IPS DF 6.9 (cell line): ENCODE results near the gene TENM4.

Experiments
- DNase-seq: peaks from one replicate; pipeline ENCODE4 v3.0.0-alpha.2; 2013; ENCODE audit warnings: low read depth, low spot score
- H3K27ac ChIP-seq: one replicate; pipeline ENCODE4 v1.5.1; 2013; ENCODE audit warnings: low read length, control low read depth
- H3K27me3 ChIP-seq: 2 replicates; pipeline ENCODE4 v1.6.1; 2013; ENCODE audit warnings: mild to moderate bottlenecking, low read length; ENCODE audit not compliant: control insufficient read depth, insufficient read depth
- H3K36me3 ChIP-seq: 2 replicates; pipeline ENCODE4 v1.6.1; 2013; ENCODE audit warnings: low read length; ENCODE audit not compliant: control insufficient read depth, insufficient read depth
- H3K4me1 ChIP-seq: 2 replicates; pipeline ENCODE4 v1.6.1; 2013; ENCODE audit warnings: low read length; ENCODE audit not compliant: control insufficient read depth, insufficient read depth
- H3K4me3 ChIP-seq: 2 replicates; pipeline ENCODE4 v1.5.1; 2013; ENCODE audit warnings: mild to moderate bottlenecking, low read length
- H3K9me3 ChIP-seq: 2 replicates; pipeline ENCODE4 v1.6.1; 2013; ENCODE audit warnings: low read length, inconsistent platforms; ENCODE audit not compliant: control insufficient read depth, insufficient read depth
- WGBS: extraction: QIAGEN DNeasy Blood & Tissue Kit; methylation state at CpG from one replicate; pipeline ENCODE4 v1.1.7; 2013; ENCODE audit warnings: mixed read lengths, missing lambda C conversion rate; ENCODE audit not compliant: insufficient read length, insufficient coverage; 5-methylcytosine and 5-hydroxymethylcytosine counted together

Gene TENM4

GRCh38 chr11:78791254-78791653, 649.6 kb downstream of the TENM4 start:
- DNase-seq: no peak
- no CpG with 5 or more reads among the region's 1 CpG for WGBS
- Histone ChIP-seq H3K9me3 (no peaks in the 10 kb centered on the region), H3K27ac (no peak overlapping the region), H3K4me1 (no peaks in the 10 kb centered on the region), H3K27me3 (no peaks in the 10 kb centered on the region), H3K36me3 (no peaks in the 10 kb centered on the region), H3K4me3 (no peak overlapping the region)

GRCh38 chr11:78790784-78791183, 650.0 kb downstream of the TENM4 start:
- no peak for DNase-seq
- Histone ChIP-seq H3K36me3 (no peaks in the 10 kb centered on the region), H3K4me3 (no peak overlapping the region), H3K4me1 (no peaks in the 10 kb centered on the region), H3K9me3 (no peaks in the 10 kb centered on the region), H3K27ac (no peak overlapping the region), H3K27me3 (no peaks in the 10 kb centered on the region)

- Histone ChIP-seq H3K27me3 (no peaks in the 10 kb centered on the region), H3K27ac (no peak overlapping the region), H3K4me1 (peaks cover 3% of the 10 kb centered on the region; the same call in 1 of the 2 replicates), H3K9me3 (no peaks in the 10 kb centered on the region), H3K4me3 (no peak overlapping the region), H3K36me3 (no peaks in the 10 kb centered on the region)
- no CpG with 5 or more reads among the region's 1 CpG for WGBS
- no peak for DNase-seq
These were observed 651.5 kb downstream of the TENM4 start for GRCh38 chr11:78789375-78789774.

GRCh38 chr11:78788533-78788932, 652.3 kb downstream of the TENM4 start:
- H3K36me3 ChIP-seq: no peaks in the 10 kb centered on the region
- no peak overlapping the region for H3K4me3 ChIP-seq
- no peaks in the 10 kb centered on the region for H3K27me3 ChIP-seq
- WGBS: no CpG with 5 or more reads among the region's 1 CpG
- peaks cover 3% of the 10 kb centered on the region; the same call in 1 of the 2 replicates for H3K4me1 ChIP-seq
- no peak overlapping the region for H3K27ac ChIP-seq
- no peak for DNase-seq
- no peaks in the 10 kb centered on the region for H3K9me3 ChIP-seq

- H3K4me3 ChIP-seq: no peak overlapping the region
- no peak for DNase-seq
- H3K36me3 ChIP-seq: no peaks in the 10 kb centered on the region
- no CpG with 5 or more reads among the region's 3 CpGs for WGBS
- H3K4me1 ChIP-seq: peaks cover 3% of the 10 kb centered on the region; the same call in 1 of the 2 replicates
- H3K9me3 ChIP-seq: no peaks in the 10 kb centered on the region
- H3K27me3 ChIP-seq: no peaks in the 10 kb centered on the region
- H3K27ac ChIP-seq: no peak overlapping the region
These were observed 653.1 kb downstream of the TENM4 start for GRCh38 chr11:78787696-78788095.

- Histone ChIP-seq H3K4me3 (no peak overlapping the region), H3K36me3 (no peaks in the 10 kb centered on the region), H3K4me1 (peaks cover 3% of the 10 kb centered on the region; the same call in 1 of the 2 replicates), H3K27ac (no peak overlapping the region), H3K27me3 (no peaks in the 10 kb centered on the region), H3K9me3 (no peaks in the 10 kb centered on the region)
- no CpG with 5 or more reads among the region's 20 CpGs for WGBS
- DNase-seq: no peak
These were observed 654.1 kb downstream of the TENM4 start for GRCh38 chr11:78786746-78787145.

GRCh38 chr11:78786086-78786485, 654.7 kb downstream of the TENM4 start:
- no peak for DNase-seq
- Histone ChIP-seq H3K27me3 (no peaks in the 10 kb centered on the region), H3K36me3 (no peaks in the 10 kb centered on the region), H3K4me3 (no peak overlapping the region), H3K4me1 (peaks cover 3% of the 10 kb centered on the region; the same call in 1 of the 2 replicates), H3K9me3 (no peaks in the 10 kb centered on the region), H3K27ac (no peak overlapping the region)
- no CpG with 5 or more reads among the region's 5 CpGs for WGBS

GRCh38 chr11:78784321-78785061, 656.3 kb downstream of the TENM4 start:
- Histone ChIP-seq H3K4me3 (no peak overlapping the region), H3K9me3 (no peaks in the 10 kb centered on the region), H3K27ac (no peak overlapping the region), H3K27me3 (no peaks in the 10 kb centered on the region), H3K4me1 (peaks cover 3% of the 10 kb centered on the region; the same call in 1 of the 2 replicates), H3K36me3 (no peaks in the 10 kb centered on the region)
- no CpG with 5 or more reads among the region's 9 CpGs for WGBS
- no peak for DNase-seq

GRCh38 chr11:78783846-78784245, 657.0 kb downstream of the TENM4 start:
- no peak overlapping the region for H3K4me3 ChIP-seq
- H3K36me3 ChIP-seq: no peaks in the 10 kb centered on the region
- H3K27me3 ChIP-seq: no peaks in the 10 kb centered on the region
- DNase-seq: no peak
- H3K4me1 ChIP-seq: peaks cover 3% of the 10 kb centered on the region; the same call in 1 of the 2 replicates
- no peaks in the 10 kb centered on the region for H3K9me3 ChIP-seq
- no peak overlapping the region for H3K27ac ChIP-seq
- no CpG with 5 or more reads among the region's 5 CpGs for WGBS

GRCh38 chr11:78783301-78783700, 657.5 kb downstream of the TENM4 start:
- H3K27me3 ChIP-seq: no peaks in the 10 kb centered on the region
- no peak overlapping the region for H3K4me3 ChIP-seq
- no CpG with 5 or more reads among the region's 1 CpG for WGBS
- no peaks in the 10 kb centered on the region for H3K36me3 ChIP-seq
- no peak for DNase-seq
- no peak overlapping the region for H3K27ac ChIP-seq
- H3K9me3 ChIP-seq: no peaks in the 10 kb centered on the region
- H3K4me1 ChIP-seq: peaks cover 3% of the 10 kb centered on the region; the same call in 1 of the 2 replicates

GRCh38 chr11:78782725-78783124, 658.1 kb downstream of the TENM4 start:
- no peak for DNase-seq
- Histone ChIP-seq H3K27me3 (no peaks in the 10 kb centered on the region), H3K27ac (no peak overlapping the region), H3K4me3 (no peak overlapping the region), H3K9me3 (no peaks in the 10 kb centered on the region), H3K4me1 (peaks cover 3% of the 10 kb centered on the region; the same call in 1 of the 2 replicates), H3K36me3 (no peaks in the 10 kb centered on the region)
- WGBS: no CpG with 5 or more reads among the region's 2 CpGs
